SJSA1 (cell line): Measurements from ENCODE around the gene ACOT9. TPM values are rescaled to one million over a fixed set of nuclear protein-coding genes. Genes with fewer than 3 reads are reported as not detected.
A peak's percentile ranks its signal among the peaks of the same experiment; 100 is the strongest.
"Not testable (repeated sequence)": the region's sequence is repeated elsewhere in the genome, so short reads cannot be mapped to it uniquely, and the experiment has no call there.

ENCODE experiments used
- DNase-seq, 2 experiments: peaks; one replicate each; pipeline ENCODE4 v3.0.0-alpha.2; 2015 to 2020; ENCODE audit warnings: low spot score in 2 of 2, low read depth in 1 of 2
- H3K27ac ChIP-seq: fragments of 250-450 bp; sonication (Bioruptor Pico); 2 replicates; pipeline ENCODE4 v1.5.1; 2020; ENCODE audit warnings: mild to moderate bottlenecking, moderate library complexity
- H3K27me3 ChIP-seq: fragments of 250-450 bp; sonication (Bioruptor Pico); replicated peaks from 2 replicates; pipeline ENCODE4 v1.5.1; 2020; ENCODE audit warnings: mild to moderate bottlenecking, moderate library complexity
- H3K36me3 ChIP-seq: fragments of 250-450 bp; sonication (Bioruptor Pico); 2 replicates; pipeline ENCODE4 v1.5.1; 2020; ENCODE audit warnings: mild to moderate bottlenecking
- H3K4me1 ChIP-seq: fragments of 250-450 bp; sonication (Bioruptor Pico); replicated peaks from 2 replicates; pipeline ENCODE4 v1.6.1; 2021; ENCODE audit warnings: mild to moderate bottlenecking
- H3K4me3 ChIP-seq: fragments of 250-450 bp; sonication (Bioruptor Pico); 2 replicates; pipeline ENCODE4 v1.5.1; 2020; ENCODE audit warnings: mild to moderate bottlenecking
- H3K9me3 ChIP-seq: fragments of 250-450 bp; sonication (Bioruptor Pico); replicated peaks from 2 replicates; pipeline ENCODE4 v1.5.1; 2020; ENCODE audit warnings: mild to moderate bottlenecking
- total RNA-seq: library from RNA; depleted of rRNA; stranded (reverse); fragments of >200 nt; shearing (Covaris generic); gene quantifications from 2 replicates; pipeline ENCODE4 v1.2.3, GENCODE V29; 2014

Gene ACOT9
- total RNA-seq, 1 experiment from 2014 or later: 68.9 TPM

- no peak overlapping the region for H3K4me3 ChIP-seq
- no peaks in the 10 kb centered on the region; the same call in 1 of the 2 replicates for H3K4me1 ChIP-seq
- H3K36me3 ChIP-seq: no peaks in the 10 kb centered on the region
- no peaks in the 10 kb centered on the region for H3K9me3 ChIP-seq
- no peak for DNase-seq
- H3K27ac ChIP-seq: no peak overlapping the region
- H3K27me3 ChIP-seq: no peaks in the 10 kb centered on the region
These were observed 6.5 kb upstream of the ACOT9 start for GRCh38 chrX:23749576-23749975.

- Histone ChIP-seq H3K4me3 (no peak overlapping the region), H3K27ac (no peak overlapping the region), H3K4me1 (no peaks in the 10 kb centered on the region; the same call in 1 of the 2 replicates), H3K36me3 (no peaks in the 10 kb centered on the region), H3K9me3 (no peaks in the 10 kb centered on the region), H3K27me3 (no peaks in the 10 kb centered on the region)
- no peak for DNase-seq
These were observed 6.1 kb upstream of the ACOT9 start for GRCh38 chrX:23749129-23749528.

DNA sequence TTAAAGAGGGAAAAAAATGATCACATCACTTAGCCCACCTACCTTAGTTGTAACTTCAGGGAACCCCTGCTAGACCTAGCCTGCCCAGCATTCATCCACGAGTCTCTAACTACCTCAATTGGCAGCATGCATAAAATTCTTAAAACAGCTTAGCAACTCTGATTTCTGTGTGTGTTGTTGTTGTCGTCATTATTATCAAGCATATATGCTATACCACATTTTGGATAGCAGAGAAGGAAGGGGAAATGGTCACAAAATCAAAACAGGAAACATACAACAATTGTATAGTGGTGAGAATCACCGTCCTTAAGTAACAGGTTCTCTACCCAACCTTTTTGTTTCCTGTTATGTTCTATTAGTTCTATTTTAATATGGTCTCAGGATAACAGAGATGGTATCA, 2.7 kb upstream of the ACOT9 start:
- Histone ChIP-seq H3K36me3 (peaks cover 4% of the 10 kb centered on the region; the same call in 1 of the 2 replicates), H3K4me3 (no peak overlapping the region), H3K27me3 (no peaks in the 10 kb centered on the region), H3K9me3 (no peaks in the 10 kb centered on the region), H3K4me1 (0 out of 2 replicates have a peak, but pooled peaks cover 3% of the 10 kb centered on the region), H3K27ac (no peak overlapping the region)
- DNase-seq: no peak

- DNase-seq, H3K27me3 ChIP-seq, H3K9me3 ChIP-seq, H3K4me1 ChIP-seq, H3K36me3 ChIP-seq: not testable (repeated sequence)
- peak overlapping the region; percentile 100 for H3K27ac ChIP-seq
- H3K4me3 ChIP-seq: peak overlapping the region; percentile 90
These were observed 521 bp upstream of the ACOT9 start for GRCh38 chrX:23743623-23743971.

GRCh38 chrX:23742174-23742696, 841 bp downstream of the ACOT9 start:
- H3K36me3 ChIP-seq: peaks cover 4% of the 10 kb centered on the region; the same call in 1 of the 2 replicates
- peak overlapping the region; percentile 100 for H3K27ac ChIP-seq
- H3K4me3 ChIP-seq: peak overlapping the region; percentile 90
- peak; percentile 56 to 70 for DNase-seq
- H3K4me1 ChIP-seq: 0 out of 2 replicates have a peak, but pooled peaks cover 3% of the 10 kb centered on the region
- no peaks in the 10 kb centered on the region for H3K9me3 ChIP-seq
- no peaks in the 10 kb centered on the region for H3K27me3 ChIP-seq

- Histone ChIP-seq H3K4me3 (no peak overlapping the region), H3K27me3 (no peaks in the 10 kb centered on the region), H3K27ac (no peak overlapping the region), H3K4me1 (no peaks in the 10 kb centered on the region), H3K36me3 (peaks cover 11% of the 10 kb centered on the region), H3K9me3 (no peaks in the 10 kb centered on the region)
- no peak for DNase-seq
These were observed 5.7 kb downstream of the ACOT9 start for GRCh38 chrX:23737413-23737812.

GRCh38 chrX:23736030-23736429, 7.0 kb downstream of the ACOT9 start:
- Histone ChIP-seq H3K9me3 (no peaks in the 10 kb centered on the region), H3K4me1 (no peaks in the 10 kb centered on the region), H3K36me3 (peaks cover 18% of the 10 kb centered on the region), H3K27me3 (no peaks in the 10 kb centered on the region), H3K27ac (no peak overlapping the region), H3K4me3 (no peak overlapping the region)
- no peak for DNase-seq

GRCh38 chrX:23732704-23733103, 10.4 kb downstream of the ACOT9 start:
- H3K4me1 ChIP-seq: no peaks in the 10 kb centered on the region
- no peaks in the 10 kb centered on the region for H3K9me3 ChIP-seq
- DNase-seq: no peak
- no peak overlapping the region for H3K4me3 ChIP-seq
- no peaks in the 10 kb centered on the region for H3K27me3 ChIP-seq
- H3K36me3 ChIP-seq: peaks cover 35% of the 10 kb centered on the region
- no peak overlapping the region for H3K27ac ChIP-seq

DNA sequence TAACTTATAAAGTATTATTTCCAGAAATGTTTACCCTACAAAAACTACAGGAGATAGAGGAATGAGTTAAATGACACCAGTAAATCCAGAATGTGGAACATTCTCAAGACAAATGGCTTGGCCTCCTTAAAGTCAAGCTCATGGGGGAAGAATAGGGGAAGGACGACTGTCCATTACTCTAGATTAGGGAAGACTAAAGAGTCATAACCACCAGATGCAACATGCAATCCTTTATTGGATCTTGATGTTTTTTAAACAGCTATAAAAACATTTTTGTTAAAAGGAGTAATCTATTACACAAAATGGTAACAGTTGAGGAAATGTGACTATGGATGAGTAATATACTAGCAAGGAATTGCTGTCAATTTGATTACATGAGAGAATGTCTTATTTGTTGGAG, 11.1 kb downstream of the ACOT9 start:
- no peaks in the 10 kb centered on the region for H3K9me3 ChIP-seq
- no peak for DNase-seq

GRCh38 chrX:23729214-23729613, 13.9 kb downstream of the ACOT9 start:
- no peaks in the 10 kb centered on the region for H3K4me1 ChIP-seq
- H3K27ac ChIP-seq: no peak overlapping the region
- H3K27me3 ChIP-seq: no peaks in the 10 kb centered on the region
- no peaks in the 10 kb centered on the region for H3K9me3 ChIP-seq
- no peak overlapping the region for H3K4me3 ChIP-seq
- DNase-seq: no peak
- H3K36me3 ChIP-seq: peaks cover 41% of the 10 kb centered on the region

More for the DNA sequence above, 11.1 kb downstream of the ACOT9 start:
- H3K4me1 ChIP-seq: no peaks in the 10 kb centered on the region
- peaks cover 39% of the 10 kb centered on the region for H3K36me3 ChIP-seq
- H3K27me3 ChIP-seq: no peaks in the 10 kb centered on the region
- no peak overlapping the region for H3K4me3 ChIP-seq
- no peak overlapping the region for H3K27ac ChIP-seq

GRCh38 chrX:23727206-23727605, 15.9 kb downstream of the ACOT9 start:
- Histone ChIP-seq H3K4me3 (no peak overlapping the region), H3K4me1 (no peaks in the 10 kb centered on the region), H3K27me3 (no peaks in the 10 kb centered on the region), H3K27ac (no peak overlapping the region), H3K36me3 (peaks cover 31% of the 10 kb centered on the region), H3K9me3 (no peaks in the 10 kb centered on the region)
- DNase-seq: no peak

GRCh38 chrX:23726191-23726590, 16.9 kb downstream of the ACOT9 start:
- Histone ChIP-seq H3K36me3 (peaks cover 30% of the 10 kb centered on the region), H3K27ac (no peak overlapping the region), H3K9me3 (no peaks in the 10 kb centered on the region), H3K4me1 (no peaks in the 10 kb centered on the region), H3K4me3 (no peak overlapping the region), H3K27me3 (no peaks in the 10 kb centered on the region)
- no peak for DNase-seq

DNA sequence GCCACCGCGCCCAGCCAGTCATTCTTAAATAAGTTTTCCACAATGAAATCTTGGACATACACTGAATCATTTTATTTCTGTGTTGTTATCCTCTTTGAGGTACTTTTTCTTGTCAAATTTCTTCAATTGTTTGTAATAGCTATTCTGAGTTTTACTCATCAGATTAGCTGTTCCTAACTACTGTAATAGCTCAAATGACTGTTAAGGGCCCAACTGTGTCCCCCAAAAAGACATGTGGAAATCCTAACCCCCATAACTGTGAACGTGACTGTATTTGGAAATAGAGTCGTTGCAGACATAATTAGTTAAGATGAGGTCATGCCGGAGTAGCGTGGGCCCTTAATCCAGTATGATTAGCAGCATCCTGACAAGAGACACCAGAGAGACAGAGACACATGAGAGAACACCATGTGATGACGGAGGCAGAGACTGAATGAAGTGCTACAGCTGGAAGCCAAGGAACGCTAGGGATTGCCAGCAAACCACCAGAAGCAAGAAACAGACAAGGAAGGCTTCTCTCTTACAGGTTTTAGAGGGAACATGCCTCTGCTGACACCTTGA, 22.9 kb downstream of the ACOT9 start:
- H3K4me1 ChIP-seq: no peaks in the 10 kb centered on the region
- no peak for DNase-seq

GRCh38 chrX:23705235-23705634, 37.8 kb downstream of the ACOT9 start:
- H3K4me1 ChIP-seq: no peaks in the 10 kb centered on the region; the same call in 1 of the 2 replicates
- no peaks in the 10 kb centered on the region for H3K9me3 ChIP-seq
- H3K27ac ChIP-seq: no peak overlapping the region
- H3K4me3 ChIP-seq: no peak overlapping the region
- H3K36me3 ChIP-seq: peaks cover 33% of the 10 kb centered on the region
- DNase-seq: no peak
- H3K27me3 ChIP-seq: no peaks in the 10 kb centered on the region

More for the DNA sequence above, 22.9 kb downstream of the ACOT9 start:
- H3K9me3 ChIP-seq: no peaks in the 10 kb centered on the region
- peaks cover 28% of the 10 kb centered on the region for H3K36me3 ChIP-seq
- H3K27ac ChIP-seq: no peak overlapping the region
- no peak overlapping the region for H3K4me3 ChIP-seq
- no peaks in the 10 kb centered on the region for H3K27me3 ChIP-seq
